ENCODE data around the gene COPS3. TPM values are rescaled to one million over a fixed set of nuclear protein-coding genes. Genes with fewer than 3 reads are reported as not detected.

COPS3 gene
- total and polyA plus RNA-seq, 9 of the 15 experiments (the other 6 are each of a cell fraction or from before 2014, with no cell fraction given) = 92.4 to 295 (median 167) TPM

DNA sequence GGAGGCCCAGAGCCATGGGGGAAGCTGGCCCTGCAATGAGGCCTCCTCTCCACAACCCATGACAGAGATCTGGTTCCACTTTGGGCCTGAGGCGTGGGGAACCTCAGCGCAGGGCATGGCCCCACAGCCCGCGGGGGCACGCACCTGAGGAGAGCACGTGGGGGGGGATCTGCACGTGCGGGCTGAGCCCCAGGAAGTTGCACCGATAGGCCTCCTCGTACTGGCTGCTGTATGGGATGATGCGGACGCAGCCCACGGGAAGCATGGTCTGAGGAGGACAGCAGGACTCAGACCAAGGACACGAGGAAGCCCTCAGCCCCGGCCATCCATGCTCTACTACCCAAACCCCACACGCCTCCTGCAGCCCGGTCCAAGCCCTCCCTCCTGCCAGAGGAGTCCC is 64.8 kb downstream of the COPS3 start:
- FAIRE-seq = no peak
- intact Hi-C loops (cut with micrococcal nuclease) = no loop called here
- Histone ChIP-seq H3K27me3 (ENCODE audit: control insufficient read depth in 2 of 2, insufficient read depth in 2 of 2, low read length in 2 of 2) (no peaks in the 10 kb centered on the region), H3K9ac (ENCODE audit: insufficient read depth in 1 of 2, low read depth in 2 of 2, low read length in 2 of 2) (no peak overlapping the region; a peak in 1 of 4 replicates), H3K4me3 (no peak overlapping the region), H3K9me1 (ENCODE audit: control insufficient read depth, insufficient read depth, low read length) (no peaks in the 10 kb centered on the region), H3K27ac (ENCODE audit: extremely low read depth, low read depth, low read length) (no peak overlapping the region), H3K79me2 (ENCODE audit: control insufficient read depth, insufficient read depth, low read length) (no peaks in the 10 kb centered on the region), H2AFZ (ENCODE audit: low read depth, low read length) (no peak overlapping the region), H3K4me2 (ENCODE audit: insufficient read depth, low read length) (no peak overlapping the region), H3K4me1 (replicated peaks in 1 of 2; ENCODE audit: control insufficient read depth in 2 of 2, insufficient read depth in 2 of 2, low read length in 2 of 2) (peaks cover 0 to 11% of the 10 kb centered on the region in 2 experiments; a peak in 2 of 5 replicates), H3K36me3 (ENCODE audit: control insufficient read depth, insufficient read depth, low read length) (peaks cover 76% of the 10 kb centered on the region; the same call in 2 of the 3 replicates), H4K20me1 (replicated peaks; ENCODE audit: control insufficient read depth, insufficient read depth, low read length) (no peaks in the 10 kb centered on the region; the same call in 1 of the 2 replicates), H3K9me3 (replicated peaks; ENCODE audit: control insufficient read depth, insufficient read depth, low read depth, low read length) (no peaks in the 10 kb centered on the region)
- ChIA-PET CTCF (ENCODE audit: low intra/inter-chr PET ratio) (no interaction called here), POLR2A (no interaction called here)
- BruUV-seq (replicated peaks) = no TSS peak
- 98% methylated on average over 8 of the region's 17 CpGs for WGBS (ENCODE audit: insufficient coverage, low coverage, missing lambda C conversion rate)
- TF ChIP-seq, protein P1, sequence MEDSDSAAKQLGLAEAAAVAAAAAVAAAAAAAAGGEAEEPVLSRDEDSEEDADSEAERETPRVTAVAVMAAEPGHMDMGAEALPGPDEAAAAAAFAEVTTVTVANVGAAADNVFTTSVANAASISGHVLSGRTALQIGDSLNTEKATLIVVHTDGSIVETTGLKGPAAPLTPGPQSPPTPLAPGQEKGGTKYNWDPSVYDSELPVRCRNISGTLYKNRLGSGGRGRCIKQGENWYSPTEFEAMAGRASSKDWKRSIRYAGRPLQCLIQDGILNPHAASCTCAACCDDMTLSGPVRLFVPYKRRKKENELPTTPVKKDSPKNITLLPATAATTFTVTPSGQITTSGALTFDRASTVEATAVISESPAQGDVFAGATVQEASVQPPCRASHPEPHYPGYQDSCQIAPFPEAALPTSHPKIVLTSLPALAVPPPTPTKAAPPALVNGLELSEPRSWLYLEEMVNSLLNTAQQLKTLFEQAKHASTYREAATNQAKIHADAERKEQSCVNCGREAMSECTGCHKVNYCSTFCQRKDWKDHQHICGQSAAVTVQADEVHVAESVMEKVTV (CRISPR knock-in tag; IDR thresholded peaks at IDR 0.05) = no peak
- TF ChIP-seq GMEB1 (CRISPR knock-in tag; IDR thresholded peaks at IDR 0.05) = no peak
- TF ChIP-seq ATF1 (CRISPR knock-in tag; IDR thresholded peaks at IDR 0.05) = no peak
- TF ChIP-seq ATF1 (tag; IDR thresholded peaks at IDR 0.05) = no peak
- TF ChIP-seq TRIM28 (IDR thresholded peaks at IDR 0.05) = no peak
- no peak for TF ChIP-seq ZNF780A (CRISPR knock-in tag; IDR thresholded peaks at IDR 0.05)
- TF ChIP-seq ZNF12 (CRISPR knock-in tag; IDR thresholded peaks at IDR 0.05) = no peak
- no peak for TF ChIP-seq U2AF2 (optimal IDR thresholded peaks at IDR 0.05; ENCODE audit: low read depth, low read length)
- no peak for TF ChIP-seq XRCC4 (IDR thresholded peaks at IDR 0.05; ENCODE audit: extremely low read depth, insufficient read depth, insufficient read length)
- ATAC-seq = no peak
- no peak for DNase-seq (ENCODE audit: extremely low read depth in 1 of 4, low spot score in 3 of 4)
- in situ Hi-C loops (cut with MboI) = no loop called here

Measured in K562 (cell line).